PC-9 (cell line): ENCODE data around the gene ADGRB3.

Experiments used
- CTCF ChIP-seq: fragments of 200-600 bp; sonication (generic); conservative IDR thresholded peaks from 2 replicates; pipeline ENCODE4 v1.6.1; 2017; ENCODE audit warnings: mixed run types, antibody characterized with exemption, mild to moderate bottlenecking, moderate library complexity
- EZH2 ChIP-seq: fragments of 200-600 bp; sonication (generic); IDR thresholded peaks from 2 replicates; pipeline ENCODE4 v1.8.0; 2017; ENCODE audit warnings: antibody characterized with exemption, low read depth

GRCh38 chr6:68615938-68616337 lies 19.1 kb upstream of the ADGRB3 start:
- no peak for TF ChIP-seq CTCF
- no peak for TF ChIP-seq EZH2
